HepG2 (cell line): ENCODE data around the gene SECISBP2L. TPM values are rescaled to one million over a fixed set of nuclear protein-coding genes. Genes with fewer than 3 reads are reported as not detected.

ENCODE experiments used
- ATAC-seq: fragments of 200-7000 bp; cut with Tn5 transposase; 3 replicates; pipeline ENCODE4 v1.9.1; 2020; ENCODE audit warnings: mild to moderate bottlenecking, moderate library complexity
- BruUV-seq: library from RNA; stranded (reverse); fragments of 400-500 nt; replicated peaks from 2 replicates; lab custom pipeline; 2021; lab: Mats Ljungman, UMichigan
- CTCF ChIA-PET: fragments of 300-600 bp; formaldehyde crosslinking; extraction: SDS; loops from one replicate; lab custom pipeline; 2021; ENCODE audit warnings: low total read pairs, inconsistent platforms, low intra/inter-chr PET ratio; lab: Yijun Ruan, JAX
- POLR2A ChIA-PET: fragments of 350-600 bp; sonication (Branson Sonifier 250); formaldehyde crosslinking; loops from one replicate; lab custom pipeline; 2020; ENCODE audit warnings: antibody characterized with exemption, inconsistent platforms; lab: Yijun Ruan, JAX
- DNase-seq: peaks from one replicate; pipeline ENCODE4 v3.0.0-alpha.2; 2015; ENCODE audit warnings: low spot score
- FAIRE-seq: peaks from 3 replicates; lab custom pipeline; 2011; peaks lifted over from hg19 to GRCh38; lab: Jason Lieb, UNC
- H2AFZ ChIP-seq: one replicate; pipeline ENCODE4 v1.6.1; 2011; ENCODE audit warnings: low read length, inconsistent platforms
- H3K27ac ChIP-seq: fragments of 300-600 bp; 3 replicates; pipeline ENCODE4 v1.8.0; 2011; ENCODE audit warnings: mixed run types, mild to moderate bottlenecking, mixed read lengths, low read length, inconsistent platforms; ENCODE audit not compliant: insufficient read depth; ENCODE audit errors: extremely low read length
- H3K27me3 ChIP-seq, 2 experiments: fragments of 200-600 bp in 1 of 2; 2 replicates in 1 of 2; 3 replicates in 1 of 2; pipeline versions ENCODE4 v1.6.0 to v1.8.0; 2011; ENCODE audit warnings: low read length in 2 of 2, mild to moderate bottlenecking in 2 of 2, moderate library complexity in 2 of 2, inconsistent platforms in 1 of 2; ENCODE audit not compliant: insufficient read depth in 2 of 2, control insufficient read depth in 1 of 2
- H3K36me3 ChIP-seq, 2 experiments: fragments of 200-600 bp in 1 of 2; replicated peaks in 1 of 2; 2 replicates in 1 of 2; 3 replicates in 1 of 2; pipeline versions ENCODE4 v1.5.1 to v1.8.0; 2011; ENCODE audit warnings: low read length in 2 of 2, inconsistent platforms in 1 of 2; ENCODE audit not compliant: insufficient read depth in 2 of 2, control insufficient read depth in 1 of 2
- H3K4me1 ChIP-seq: 2 replicates; pipeline ENCODE4 v1.5.1; 2012; ENCODE audit warnings: low read length, inconsistent platforms; ENCODE audit not compliant: insufficient read depth
- H3K4me2 ChIP-seq: 2 replicates; pipeline ENCODE4 v1.6.0; 2011; ENCODE audit warnings: low read depth, low read length, inconsistent platforms
- H3K4me3 ChIP-seq, 3 experiments: fragments of 200-600 bp in 1 of 3; sonication (generic), shearing (Covaris generic) in 1 of 3; replicated peaks in 1 of 3; 2 replicates each; pipeline ENCODE4 v1.5.1; 2011 to 2016; ENCODE audit warnings: low read length in 3 of 3, inconsistent platforms in 2 of 3, low read depth in 2 of 3, mild to moderate bottlenecking in 2 of 3, control low read depth in 1 of 3, mixed read lengths in 1 of 3; ENCODE audit not compliant: insufficient read depth in 1 of 3
- H3K79me2 ChIP-seq: one replicate; pipeline ENCODE4 v1.6.1; 2011; ENCODE audit warnings: low read length, inconsistent platforms; ENCODE audit not compliant: insufficient read depth
- H3K9ac ChIP-seq: 2 replicates; pipeline ENCODE4 v1.6.0; 2011; ENCODE audit warnings: mild to moderate bottlenecking, low read depth, low read length, inconsistent platforms; ENCODE audit not compliant: insufficient read depth
- H3K9me3 ChIP-seq: 2 replicates; pipeline ENCODE4 v1.5.1; 2012; ENCODE audit warnings: mild to moderate bottlenecking, low read length
- H4K20me1 ChIP-seq: 2 replicates; pipeline ENCODE4 v1.6.0; 2011; ENCODE audit warnings: inconsistent platforms, mild to moderate bottlenecking, low read length, moderate library complexity; ENCODE audit not compliant: insufficient read depth
- FOXJ3 ChIP-seq: sonication (generic); formaldehyde crosslinking; IDR thresholded peaks from 2 replicates; pipeline ENCODE4 v1.4.0; 2020; ENCODE audit warnings: missing genetic modification reagents, mild to moderate bottlenecking, borderline replicate concordance
- KLF11 ChIP-seq: IDR thresholded peaks from 2 replicates; pipeline ENCODE4 v1.6.1; 2016; ENCODE audit warnings: missing compliant biosample characterization
- MED13 ChIP-seq: sonication (generic); formaldehyde crosslinking; IDR thresholded peaks from 2 replicates; pipeline ENCODE4 v1.5.0; 2020; ENCODE audit warnings: missing genetic modification reagents
- NFE2L2 ChIP-seq: fragments of 150-350 bp; IDR thresholded peaks from 2 replicates; pipeline ENCODE4 v1.6.1; 2014; ENCODE audit warnings: low read length
- THRA ChIP-seq: sonication (generic); formaldehyde crosslinking; IDR thresholded peaks from 2 replicates; pipeline ENCODE4 v1.4.0; 2020; ENCODE audit warnings: missing genetic modification reagents, borderline replicate concordance
- ZBTB39 ChIP-seq: sonication (generic); formaldehyde crosslinking; IDR thresholded peaks from 2 replicates; pipeline ENCODE4 v1.5.0; 2020; ENCODE audit warnings: missing genetic modification reagents
- ZFP1 ChIP-seq: IDR thresholded peaks from 2 replicates; pipeline ENCODE4 v1.6.1; 2016
- ZHX2 ChIP-seq, 2 experiments: sonication (generic) in 1 of 2; formaldehyde crosslinking in 1 of 2; IDR thresholded peaks; 2 replicates each; pipeline versions ENCODE4 v1.6.1 to v1.9.0; 2014 to 2022; ENCODE audit warnings: antibody characterized with exemption in 1 of 2, borderline replicate concordance in 1 of 2, inconsistent platforms in 1 of 2, low read depth in 1 of 2, missing genetic modification reagents in 1 of 2
- ZNF256 ChIP-seq: sonication (generic); formaldehyde crosslinking; conservative IDR thresholded peaks from 2 replicates; pipeline ENCODE4 v1.4.0; 2020; ENCODE audit warnings: missing genetic modification reagents
- in situ Hi-C: cut with HindIII; loops from 2 replicates; pipeline ENCODE4 v1.10.0; 2017; ENCODE audit warnings: low pct_unique_long_range_greater_than_20kb; ENCODE audit not compliant: extremely low pct_ligation_motif_present
- intact Hi-C: fragments of 100-400 bp; cut with micrococcal nuclease; formaldehyde crosslinking; loops from one replicate; pipeline ENCODE4 v1.10.0; 2022; ENCODE audit not compliant: unreplicated experiment
- polyA plus RNA-seq, 8 experiments: library from polyadenylated mRNA; depleted of rRNA in 3 of 8; stranded (reverse) in 7 of 8; unstranded in 1 of 8; fragments of >200 nt; fragmentation: Illumina TruSeq in 4 of 8; extraction: Trizol in 4 of 8; gene quantifications; 2 replicates each; pipeline versions ENCODE4 v1.2.1 to v1.2.3, GENCODE V29; 2011 to 2016; ENCODE audit warnings: low read depth in 4 of 8, missing spikeins in 1 of 8, mixed read lengths in 1 of 8; ENCODE audit not compliant: insufficient read depth in 1 of 8
- total RNA-seq, 5 experiments: library from RNA; depleted of rRNA; stranded (reverse); fragments of >200 nt; fragmentation: Illumina TruSeq; extraction: Trizol; gene quantifications; 2 replicates each; pipeline ENCODE4 v1.2.3, GENCODE V29; 2016; ENCODE audit warnings: low read depth in 1 of 5

The SECISBP2L gene
- total and polyA plus RNA-seq, 2 of the 13 experiments (the other 11 are each of a cell fraction or from before 2014, with no cell fraction given): 13.9 to 15.6 TPM

GRCh38 chr15:49047456-49047855 is 1.2 kb upstream of the SECISBP2L start:
- ATAC-seq (no peak), DNase-seq (no peak), FAIRE-seq (no peak)
- Histone ChIP-seq H4K20me1 (no peaks in the 10 kb centered on the region), H3K27ac (no peak overlapping the region), H3K27me3 (no peaks in the 10 kb centered on the region), H2AFZ (no peak overlapping the region), H3K4me1 (peaks cover 30% of the 10 kb centered on the region), H3K4me2 (no peak overlapping the region), H3K9ac (no peak overlapping the region), H3K79me2 (peaks cover 34% of the 10 kb centered on the region), H3K36me3 (no peaks in the 10 kb centered on the region), H3K4me3 (no peak overlapping the region), H3K9me3 (peaks cover 9% of the 10 kb centered on the region; the same call in 1 of the 2 replicates)
- intact Hi-C loops (loop anchor here (5.0 kb wide), 1 partner anchor 235 kb away; the partner anchor contains the start of gene CEP152), in situ Hi-C loops (no loop called here)
- no peak for TF ChIP-seq FOXJ3 (CRISPR knock-in tag)
- no peak for TF ChIP-seq ZBTB39 (CRISPR knock-in tag)
- TF ChIP-seq ZNF256: no peak
- peak; percentile 49; the same call in 1 of the 2 replicates for TF ChIP-seq NFE2L2
- no peak for TF ChIP-seq ZFP1 (CRISPR knock-in tag)
- TF ChIP-seq MED13 (CRISPR knock-in tag): no peak
- no peak for TF ChIP-seq KLF11 (CRISPR knock-in tag)
- no peak for TF ChIP-seq ZHX2 (IDR thresholded peaks at IDR 0.05; ENCODE audit: low read depth)
- TF ChIP-seq ZHX2 (CRISPR knock-in tag; IDR thresholded peaks at IDR 0.05; ENCODE audit: borderline replicate concordance): no peak
- TF ChIP-seq THRA (CRISPR knock-in tag): no peak
- POLR2A ChIA-PET: interaction anchor here (1.5 to 2.4 kb wide), 2 partner anchors 11 to 108 kb away, joined by 5 to 11 read pairs; partner anchors contain the start of gene COPS2
- BruUV-seq: no TSS peak
- CTCF ChIA-PET: no interaction called here
